Esophagus muscularis mucosa (tissue), 3 donors: ENCODE measurements around the gene STRIP2.

Experiments
- POLR2AphosphoS5 ChIP-seq, 2 donors: sonication (generic); formaldehyde crosslinking; IDR thresholded peaks; one replicate each; pipeline ENCODE4 v1.6.1; 2017; ENCODE audit warnings: antibody characterized with exemption in 2 of 2
- TF ChIP-seq, protein P1 (sequence below), 3 experiments: fragments of 200-600 bp in 2 of 3; fragments of 450-650 bp in 1 of 3; sonication (generic) in 2 of 3; IDR thresholded peaks; one replicate each; pipeline ENCODE4 v1.5.1; 2017 to 2019; ENCODE audit warnings: antibody characterized with exemption in 3 of 3, mild to moderate bottlenecking in 2 of 3, moderate library complexity in 1 of 3

DNA sequence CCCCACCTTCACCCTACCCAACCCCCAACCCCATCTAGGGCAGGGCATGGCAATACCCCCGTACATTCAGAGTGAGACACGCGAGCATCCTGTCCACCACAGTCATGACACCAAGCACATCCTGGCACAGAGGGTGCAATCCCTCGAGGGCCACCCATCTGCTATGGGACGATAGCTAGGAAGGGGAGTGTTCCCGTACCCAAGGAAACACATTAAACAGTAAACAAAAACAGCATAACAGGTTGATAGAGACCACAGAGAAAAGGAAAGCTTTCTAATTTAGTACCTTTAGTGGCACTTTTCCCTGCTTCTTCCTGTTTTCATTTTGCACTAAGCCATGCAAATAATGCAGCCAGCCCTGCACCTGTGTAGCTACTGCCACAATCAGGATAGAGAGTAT lies 65.8 kb downstream of the STRIP2 start:
- TF ChIP-seq, protein P1, sequence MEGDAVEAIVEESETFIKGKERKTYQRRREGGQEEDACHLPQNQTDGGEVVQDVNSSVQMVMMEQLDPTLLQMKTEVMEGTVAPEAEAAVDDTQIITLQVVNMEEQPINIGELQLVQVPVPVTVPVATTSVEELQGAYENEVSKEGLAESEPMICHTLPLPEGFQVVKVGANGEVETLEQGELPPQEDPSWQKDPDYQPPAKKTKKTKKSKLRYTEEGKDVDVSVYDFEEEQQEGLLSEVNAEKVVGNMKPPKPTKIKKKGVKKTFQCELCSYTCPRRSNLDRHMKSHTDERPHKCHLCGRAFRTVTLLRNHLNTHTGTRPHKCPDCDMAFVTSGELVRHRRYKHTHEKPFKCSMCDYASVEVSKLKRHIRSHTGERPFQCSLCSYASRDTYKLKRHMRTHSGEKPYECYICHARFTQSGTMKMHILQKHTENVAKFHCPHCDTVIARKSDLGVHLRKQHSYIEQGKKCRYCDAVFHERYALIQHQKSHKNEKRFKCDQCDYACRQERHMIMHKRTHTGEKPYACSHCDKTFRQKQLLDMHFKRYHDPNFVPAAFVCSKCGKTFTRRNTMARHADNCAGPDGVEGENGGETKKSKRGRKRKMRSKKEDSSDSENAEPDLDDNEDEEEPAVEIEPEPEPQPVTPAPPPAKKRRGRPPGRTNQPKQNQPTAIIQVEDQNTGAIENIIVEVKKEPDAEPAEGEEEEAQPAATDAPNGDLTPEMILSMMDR (IDR thresholded peaks at IDR 0.05): no peak
- no peak for TF ChIP-seq POLR2AphosphoS5 (IDR thresholded peaks at IDR 0.05)
